Dedifferentiated amniotic fluid mesenchymal stem cell (primary cell): ENCODE results near the gene LINC01488.
A peak's percentile ranks its signal among the peaks of the same experiment; 100 is the strongest.

Experiments
- DNase-seq: peaks from one replicate; pipeline ENCODE4 v3.0.0-alpha.2; 2016; ENCODE audit errors: extremely low spot score

The LINC01488 gene

DNA sequence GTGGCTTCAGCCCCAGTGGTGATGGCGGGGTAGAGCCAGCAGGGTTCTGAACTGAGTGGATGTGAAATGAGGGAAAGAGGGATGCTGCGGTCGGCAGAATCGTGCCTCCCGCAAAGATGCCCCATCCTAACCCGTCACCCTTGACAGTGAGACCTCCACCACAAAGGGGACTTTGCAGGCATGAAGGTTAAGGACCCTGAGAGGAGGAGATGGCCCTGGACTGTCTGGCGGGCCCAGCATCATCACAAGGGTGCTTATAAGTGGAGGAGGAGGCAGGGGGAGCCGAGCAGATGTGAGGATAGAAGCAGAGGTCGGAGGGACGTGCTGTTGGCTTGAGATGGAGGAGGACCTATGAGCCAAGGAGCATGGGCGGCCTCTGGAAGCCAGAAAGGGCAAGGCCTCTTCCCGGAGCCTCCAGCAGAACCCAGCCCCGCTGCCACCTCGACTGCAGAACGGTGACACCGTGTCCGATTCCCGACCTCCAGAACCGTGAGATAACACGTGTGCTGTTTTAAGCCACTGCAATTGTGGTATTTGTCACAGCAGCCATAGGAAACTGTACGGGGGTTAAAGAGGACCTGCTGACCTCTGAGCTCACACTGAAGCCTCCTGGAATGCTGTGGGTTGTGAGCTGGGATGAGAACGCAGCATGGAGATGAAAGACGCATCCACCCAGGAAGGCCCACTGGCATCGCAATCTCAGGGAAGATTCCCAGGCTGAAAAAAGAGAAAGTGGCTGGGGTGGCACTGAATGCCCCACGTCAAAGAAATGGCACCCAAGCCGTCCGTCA lies 10.9 kb downstream of the LINC01488 start:
- no peak for DNase-seq

DNA sequence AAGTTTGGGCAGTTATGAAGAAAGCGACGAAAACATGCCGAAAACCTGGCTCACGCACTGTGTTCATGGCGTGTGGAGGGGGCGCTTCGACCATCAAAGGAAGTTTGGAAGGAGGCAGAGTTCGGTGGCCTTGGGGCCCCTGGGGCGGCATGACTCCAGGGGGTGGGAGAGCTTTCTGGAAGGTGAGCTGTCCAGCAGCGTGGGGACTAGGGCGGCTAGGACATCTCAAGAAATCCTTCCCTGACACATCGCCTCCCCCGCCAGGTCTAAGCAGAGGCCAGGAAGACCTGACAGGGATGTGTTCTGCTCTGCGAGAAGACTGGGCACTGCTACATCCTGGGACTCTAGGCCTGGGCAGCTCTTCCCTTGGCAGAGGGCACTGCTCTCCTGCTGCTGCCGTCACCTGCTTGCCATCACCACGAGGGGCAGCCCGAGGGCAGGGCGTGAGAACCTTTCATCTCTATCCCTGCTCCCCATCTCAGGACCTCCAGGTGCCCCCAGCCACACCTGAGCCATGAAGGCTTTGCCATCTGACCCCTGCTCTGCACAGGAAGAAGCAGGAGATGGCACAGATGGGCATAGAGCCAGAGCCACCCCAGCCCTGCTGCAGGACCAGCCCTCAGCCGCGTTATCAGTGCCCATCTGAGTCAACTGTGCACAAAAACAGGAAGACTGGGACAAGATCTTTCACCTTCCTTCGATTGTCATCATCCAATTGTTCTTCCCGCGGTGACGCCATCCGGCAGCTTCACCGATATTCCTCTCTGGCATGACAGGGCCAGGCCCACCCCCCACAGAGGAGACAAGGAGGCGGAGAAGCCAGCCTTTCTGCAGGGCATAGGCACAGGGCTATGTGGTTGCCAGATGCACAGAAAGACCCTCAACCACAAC lies 12.7 kb downstream of the LINC01488 start:
- DNase-seq, result no peak

GRCh38 chr11:69494851-69495250 lies 13.4 kb downstream of the LINC01488 start:
- no peak for DNase-seq

- no peak for DNase-seq
Observed at GRCh38 chr11:69495441-69496201, 14.2 kb downstream of the LINC01488 start.

GRCh38 chr11:69496202-69496557 lies 14.7 kb downstream of the LINC01488 start:
- no peak for DNase-seq

DNA sequence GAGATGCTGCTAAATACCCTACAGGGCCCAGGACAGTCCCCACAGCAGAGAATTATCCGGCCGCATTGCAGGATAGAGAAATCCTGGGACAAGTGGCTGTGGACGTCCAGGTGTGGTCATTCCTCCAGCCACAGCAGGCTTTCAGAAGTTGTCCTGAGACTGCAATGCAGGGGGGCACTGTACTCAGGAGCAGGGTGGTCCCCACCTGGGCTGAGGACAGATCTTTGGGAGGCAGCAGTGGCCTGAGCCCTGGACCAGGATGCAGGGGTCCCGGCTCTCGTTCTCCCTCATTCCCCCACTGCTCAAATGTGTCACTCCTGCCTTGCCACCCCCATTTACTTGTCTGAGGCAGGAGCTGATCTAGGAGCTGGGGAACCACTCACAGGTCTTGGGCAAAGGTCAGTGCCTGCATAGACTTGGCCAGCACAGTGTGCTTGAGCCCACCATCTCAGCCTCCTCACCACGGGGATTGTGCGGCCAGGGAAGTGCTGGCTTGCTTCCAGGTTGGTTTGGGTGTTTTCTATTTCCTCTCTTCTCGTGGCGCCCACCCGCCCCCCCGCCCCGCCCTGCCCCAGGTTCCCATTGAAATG lies 15.3 kb downstream of the LINC01488 start:
- DNase-seq, result no peak

DNA sequence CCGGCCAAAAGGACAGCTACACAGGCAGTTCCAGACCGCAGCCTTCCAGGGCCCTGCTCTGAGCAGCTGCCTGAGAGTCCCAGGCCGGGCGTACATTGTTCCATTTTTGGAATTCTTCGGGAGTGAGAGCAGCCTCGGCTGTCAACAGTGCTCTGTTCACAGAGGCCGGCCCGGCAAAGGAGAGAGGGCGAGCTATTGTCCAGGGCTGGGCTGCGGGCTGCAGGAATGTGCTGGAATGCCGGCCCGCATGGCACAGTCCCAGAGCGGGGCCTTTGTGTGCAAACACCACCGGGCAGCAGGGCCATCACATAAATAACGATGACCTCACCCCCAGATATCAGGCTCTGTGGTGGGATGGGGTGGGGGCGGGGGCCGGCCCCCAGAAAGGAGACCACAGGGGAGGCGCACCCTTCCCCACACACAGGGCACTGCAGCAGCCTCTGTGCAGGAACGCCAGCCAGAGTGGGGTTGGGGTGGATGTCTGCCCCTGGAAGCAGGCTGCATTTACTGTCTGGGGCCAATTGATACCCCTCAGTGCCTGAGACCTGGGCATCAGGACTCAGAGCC lies 15.8 kb downstream of the LINC01488 start:
- DNase-seq, result peak; percentile 89

DNA sequence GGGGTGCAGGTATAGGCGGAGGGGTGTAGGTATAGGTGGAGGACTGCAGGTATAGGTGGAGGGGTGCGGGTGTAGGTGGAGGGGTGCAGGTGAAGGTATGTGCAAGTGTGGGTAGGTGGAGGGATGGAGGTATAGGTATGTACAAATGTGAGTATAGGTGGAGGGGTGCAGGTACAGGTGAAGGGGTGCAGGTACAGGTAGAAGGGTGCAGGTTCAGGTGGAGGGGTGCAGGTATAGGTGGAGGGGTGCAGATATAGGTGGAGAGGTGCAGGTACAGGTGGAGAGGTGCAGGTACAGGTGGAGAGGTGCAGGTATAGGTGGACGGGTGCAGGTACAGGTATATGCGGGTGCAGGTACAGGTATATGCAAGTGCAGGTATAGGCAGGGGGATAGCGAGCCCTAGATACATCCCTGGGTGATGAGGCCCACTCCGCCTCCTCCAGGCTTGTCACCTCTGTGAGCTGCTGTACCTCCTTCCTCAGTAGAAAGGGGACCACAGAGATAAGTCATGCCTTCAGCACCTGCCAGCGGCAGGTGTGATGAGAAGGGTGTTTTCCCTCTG lies 17.2 kb downstream of the LINC01488 start:
- no peak for DNase-seq

- no peak for DNase-seq
Observed at GRCh38 chr11:69499186-69499917, 17.9 kb downstream of the LINC01488 start.

DNA sequence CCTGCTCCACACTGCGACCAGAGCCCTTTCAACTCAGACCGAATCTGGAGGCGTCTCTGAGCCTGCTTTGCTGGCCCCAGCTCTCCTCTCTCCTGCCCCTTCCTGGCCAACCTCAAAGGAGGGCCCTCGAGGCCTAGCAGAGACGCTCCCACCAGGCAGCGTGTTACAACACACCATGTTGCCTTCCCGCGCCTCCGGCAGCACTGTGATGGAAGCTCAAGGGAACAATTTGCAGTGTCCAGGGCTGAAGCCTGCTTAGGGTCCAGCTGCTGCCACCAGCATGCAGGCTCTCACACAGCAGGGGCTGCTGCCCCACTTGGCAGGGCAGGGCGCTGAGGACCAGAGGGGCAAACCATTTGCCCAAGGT lies 18.4 kb downstream of the LINC01488 start:
- DNase-seq, result no peak

- no peak for DNase-seq
Observed at GRCh38 chr11:69500285-69501120, 19.0 kb downstream of the LINC01488 start.

- DNase-seq, result no peak
Observed at GRCh38 chr11:69501121-69501489, 19.6 kb downstream of the LINC01488 start.

DNA sequence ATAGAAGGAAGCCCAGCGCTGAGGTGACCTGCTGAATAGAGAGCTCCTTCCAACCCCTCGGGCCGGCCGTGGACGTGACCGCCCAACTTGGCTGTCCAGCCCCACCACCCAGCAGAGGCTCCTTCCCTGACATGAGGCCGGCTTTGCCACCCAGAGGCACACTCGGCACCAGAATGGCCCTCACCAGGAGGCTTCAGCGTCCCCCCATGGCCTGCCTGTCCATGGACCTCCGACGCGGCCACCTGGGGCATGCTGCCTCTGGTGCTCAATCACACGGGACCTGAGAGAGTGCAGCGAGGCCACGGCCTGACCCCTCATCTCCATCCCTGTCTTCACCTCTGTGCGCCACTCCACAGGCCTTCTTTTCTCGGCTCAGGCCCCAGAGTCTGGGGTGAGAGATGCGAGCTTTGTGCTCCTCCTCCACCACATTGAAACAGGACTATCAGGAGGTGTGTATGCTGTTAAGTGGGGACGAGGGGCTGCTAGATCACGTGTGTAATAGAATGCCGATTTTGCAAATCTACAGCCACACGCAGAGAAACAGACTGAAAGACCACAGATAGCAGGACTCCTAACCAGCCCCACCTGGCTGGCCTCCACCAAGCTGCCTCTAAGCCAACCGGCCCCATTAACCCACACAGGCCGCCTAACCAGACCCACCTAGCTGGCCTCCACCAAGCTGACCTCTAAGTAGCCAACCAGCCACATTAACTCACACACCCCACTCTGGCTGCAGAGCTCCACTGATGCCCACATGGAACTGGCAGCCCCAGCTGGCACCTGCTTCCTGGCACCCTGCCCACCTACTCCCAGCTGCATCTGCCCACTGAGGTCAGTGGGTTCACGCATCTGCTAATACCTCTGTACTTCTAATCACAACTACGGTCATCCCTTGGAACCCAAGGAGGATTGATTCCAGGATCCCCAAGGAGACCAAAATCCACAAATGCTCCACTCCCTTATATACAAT lies 20.7 kb downstream of the LINC01488 start:
- no peak for DNase-seq

- no peak for DNase-seq
Observed at GRCh38 chr11:69504127-69504526, 22.7 kb downstream of the LINC01488 start.

DNA sequence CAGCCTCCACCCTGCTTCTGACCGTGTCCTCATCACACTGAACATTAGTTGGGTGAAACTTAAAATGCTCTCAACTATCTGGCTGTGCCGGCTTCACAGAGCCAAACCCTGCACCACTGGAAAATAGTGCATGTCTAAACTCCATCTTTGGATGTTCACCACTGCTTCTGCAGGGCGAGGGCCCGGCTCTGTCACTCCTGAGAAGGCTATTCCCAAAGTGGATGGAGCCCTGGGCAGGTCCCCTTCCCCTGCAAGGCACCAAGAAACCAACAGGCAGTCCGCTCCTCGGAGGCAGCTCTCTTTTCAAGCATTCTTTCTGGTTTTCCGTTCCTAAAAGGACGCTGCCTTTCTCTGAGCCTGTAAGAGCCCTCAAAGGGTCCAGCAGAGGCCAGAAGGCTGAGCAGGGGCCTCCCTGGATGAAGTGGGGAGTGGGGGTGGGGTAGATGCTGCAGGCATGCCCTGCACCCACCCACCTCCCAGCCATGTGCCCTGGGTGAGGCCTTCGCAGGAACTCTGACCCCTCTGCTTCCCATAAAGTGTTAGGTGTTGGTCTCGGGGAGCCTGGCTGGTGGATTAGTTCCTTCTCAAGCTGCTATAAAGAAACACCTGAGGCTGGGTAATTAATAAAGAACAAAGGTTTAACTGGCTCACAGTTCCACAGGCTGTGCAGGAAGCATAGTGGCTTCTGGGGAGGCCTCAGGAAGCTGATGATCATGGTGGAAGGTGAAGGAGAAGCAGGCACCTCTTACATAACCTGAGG lies 23.3 kb downstream of the LINC01488 start:
- DNase-seq, result no peak

- no peak for DNase-seq
Observed at GRCh38 chr11:69508974-69509373, 27.5 kb downstream of the LINC01488 start.

- no peak for DNase-seq
Observed at GRCh38 chr11:69509381-69509780, 27.9 kb downstream of the LINC01488 start.
